ENCODE measurements around the gene HYCC1.

DNA sequence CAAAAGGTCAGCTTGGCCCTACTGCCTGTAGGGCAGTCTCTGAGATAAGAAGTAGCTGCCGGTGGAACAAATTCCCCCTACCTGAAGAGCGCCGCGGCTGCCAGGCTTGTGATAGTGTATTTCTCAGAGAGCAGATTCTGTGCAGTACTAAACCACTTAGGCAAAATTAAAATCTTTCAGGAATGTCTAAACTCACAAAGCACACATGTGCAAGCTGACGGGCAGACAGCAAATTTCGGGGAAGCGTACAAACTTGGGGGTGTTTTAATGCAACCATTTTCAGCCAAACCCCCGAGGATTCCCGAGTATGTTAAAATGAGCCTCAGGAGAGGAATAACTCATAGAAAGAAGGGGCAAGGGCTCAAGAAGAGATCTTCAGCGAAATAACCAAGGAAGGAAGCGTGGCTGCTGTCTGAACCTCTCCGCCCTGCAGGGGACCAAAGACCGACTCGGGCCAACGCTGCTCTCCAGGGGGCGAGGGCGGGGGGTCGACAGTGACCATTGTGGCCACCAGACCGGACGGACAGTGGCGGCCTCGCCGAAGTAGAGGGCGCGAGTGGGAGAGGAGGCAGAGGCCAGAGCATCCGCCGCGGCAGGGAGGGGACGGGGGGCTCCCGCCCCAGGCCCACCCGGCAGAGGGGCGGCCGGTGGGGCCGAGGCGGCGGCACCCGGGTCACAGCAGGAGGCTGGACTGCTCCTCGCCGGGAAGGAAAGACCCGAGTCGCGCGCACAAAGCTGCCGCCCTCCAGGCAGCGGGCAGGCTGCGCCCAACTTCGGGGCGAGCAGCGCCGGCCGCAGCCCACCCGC, 819 bp downstream of the HYCC1 start:
- no peak for TF ChIP-seq CTCF (IDR thresholded peaks at IDR 0.05)
- TF ChIP-seq EZH2 (IDR thresholded peaks at IDR 0.05; ENCODE audit: borderline replicate concordance, insufficient read depth, low read depth, low read length, poor library complexity, severe bottlenecking) = no peak

Data from B cell (primary cell).